Lung (tissue), 12 donors: Measurements from ENCODE around the gene CEP78. TPM values are rescaled to one million over a fixed set of nuclear protein-coding genes. Genes with fewer than 3 reads are reported as not detected.

Experiments used
- ATAC-seq: fragments of 200-7000 bp; cut with Tn5 transposase; one replicate; pipeline ENCODE4 v1.9.1; 2020; ENCODE audit warnings: moderate number of reproducible peaks; ENCODE audit not compliant: insufficient read depth, low FRiP score
- DNase-seq, 3 donors: peaks; one replicate each; pipeline ENCODE4 v3.0.0-alpha.2; 2013 to 2017
- H3K27ac ChIP-seq, 2 donors: one replicate each; pipeline ENCODE4 v1.5.1; 2013; ENCODE audit warnings: mild to moderate bottlenecking in 2 of 2, moderate library complexity in 2 of 2, control low read depth in 1 of 2, inconsistent platforms in 1 of 2, low read depth in 1 of 2, low read length in 1 of 2
- H3K27me3 ChIP-seq, 3 donors: one replicate each; pipeline ENCODE4 v1.5.1; 2013; ENCODE audit warnings: low read length in 2 of 3; ENCODE audit not compliant: control insufficient read depth in 3 of 3, insufficient read depth in 3 of 3
- H3K36me3 ChIP-seq, 4 donors: one replicate each; pipeline ENCODE4 v1.5.1; 2013; ENCODE audit warnings: low read length in 4 of 4, mild to moderate bottlenecking in 1 of 4, moderate library complexity in 1 of 4; ENCODE audit not compliant: control insufficient read depth in 4 of 4, insufficient read depth in 4 of 4
- H3K4me1 ChIP-seq, 5 donors: one replicate each; pipeline ENCODE4 v1.5.1; 2013; ENCODE audit warnings: low read length in 5 of 5, mild to moderate bottlenecking in 2 of 5, moderate library complexity in 1 of 5; ENCODE audit not compliant: control insufficient read depth in 5 of 5, insufficient read depth in 5 of 5
- H3K4me3 ChIP-seq: one replicate; pipeline ENCODE4 v1.5.1; 2013; ENCODE audit warnings: mild to moderate bottlenecking, control low read depth, moderate library complexity
- H3K9ac ChIP-seq, 2 donors: one replicate each; pipeline ENCODE4 v1.5.1; 2013; ENCODE audit warnings: low read length in 2 of 2, control low read depth in 1 of 2; ENCODE audit not compliant: insufficient read depth in 1 of 2
- H3K9me3 ChIP-seq, 4 donors: one replicate each; pipeline ENCODE4 v1.5.1; 2013; ENCODE audit warnings: low read length in 3 of 4, mild to moderate bottlenecking in 1 of 4, moderate library complexity in 1 of 4; ENCODE audit not compliant: control insufficient read depth in 4 of 4, insufficient read depth in 3 of 4
- WGBS, 2 donors: extraction: QIAGEN DNeasy Blood & Tissue Kit; methylation state at CpG; one replicate each; pipeline ENCODE4 v1.1.7; 2013; 5-methylcytosine and 5-hydroxymethylcytosine counted together
- polyA plus RNA-seq, 2 donors: library from polyadenylated mRNA; stranded (reverse); fragments of 200-250 nt; gene quantifications; one replicate each; pipeline ENCODE4 v1.2.1, GENCODE V29; 2013
- total RNA-seq, 2 donors: library from RNA; depleted of rRNA in 1 of 2; stranded (reverse); fragments of >200 nt in 1 of 2; gene quantifications; one replicate each; pipeline ENCODE4 v1.2.1, GENCODE V29; 2014 to 2021
- TF ChIP-seq, protein P1 (sequence below): IDR thresholded peaks from 2 replicates; pipeline ENCODE4 v1.5.1; 2012; ENCODE audit warnings: mild to moderate bottlenecking; ENCODE audit errors: control extremely low read depth, extremely low read depth
- donor health status: control.
- donor health status: control.
- donor health status: Bipolar disorder and iron deficiency.
- donor health status: healthy.
- donor health status: DM: yes; HTN: yes; CAD: no.

Gene CEP78
- total and polyA plus RNA-seq, 4 donors = 3.7 to 38.0 (median 11.6) TPM

DNA sequence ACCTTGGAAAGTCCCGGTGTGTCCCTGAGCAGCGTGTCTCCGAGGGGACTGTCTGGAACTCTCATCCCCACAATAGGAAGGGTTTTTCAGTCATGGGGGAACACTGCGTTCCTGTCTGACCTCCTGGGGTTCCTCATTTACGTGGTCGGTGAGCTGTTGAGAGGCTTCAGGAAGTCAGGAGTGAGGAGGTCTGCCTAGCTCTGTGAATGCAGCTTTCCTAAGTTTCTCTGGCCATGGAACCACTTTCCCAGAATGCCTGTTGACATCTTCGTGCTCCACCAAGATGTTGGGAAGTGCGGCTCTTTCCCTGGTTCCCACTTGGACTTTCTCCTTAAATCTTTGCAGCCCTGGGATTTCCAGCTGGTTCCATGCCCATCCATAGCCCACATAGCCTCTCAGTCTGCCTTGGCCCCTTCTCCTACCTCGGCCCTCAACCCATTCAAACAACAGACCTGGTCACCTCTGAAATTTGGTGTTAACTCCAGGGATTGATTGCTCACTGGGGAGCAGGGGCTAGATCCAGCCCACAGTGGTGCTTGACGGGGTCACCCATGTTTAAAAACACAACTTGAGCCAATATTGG is 88.3 kb downstream of the CEP78 start:
- ATAC-seq = no peak
- WGBS, 2 donors = 66 to 79% methylated on average over 10 of the region's 10 CpGs
- peaks cover 0 to 2% (median 0%) of the 10 kb centered on the region in 4 donors for H3K36me3 ChIP-seq
- DNase-seq = no peak
- no peak overlapping the region for H3K27ac ChIP-seq
- H3K4me3 ChIP-seq = no peak overlapping the region
- no peaks in the 10 kb centered on the region for H3K27me3 ChIP-seq
- peaks cover 0 to 2% (median 0%) of the 10 kb centered on the region in 4 donors for H3K9me3 ChIP-seq
- TF ChIP-seq, protein P1, sequence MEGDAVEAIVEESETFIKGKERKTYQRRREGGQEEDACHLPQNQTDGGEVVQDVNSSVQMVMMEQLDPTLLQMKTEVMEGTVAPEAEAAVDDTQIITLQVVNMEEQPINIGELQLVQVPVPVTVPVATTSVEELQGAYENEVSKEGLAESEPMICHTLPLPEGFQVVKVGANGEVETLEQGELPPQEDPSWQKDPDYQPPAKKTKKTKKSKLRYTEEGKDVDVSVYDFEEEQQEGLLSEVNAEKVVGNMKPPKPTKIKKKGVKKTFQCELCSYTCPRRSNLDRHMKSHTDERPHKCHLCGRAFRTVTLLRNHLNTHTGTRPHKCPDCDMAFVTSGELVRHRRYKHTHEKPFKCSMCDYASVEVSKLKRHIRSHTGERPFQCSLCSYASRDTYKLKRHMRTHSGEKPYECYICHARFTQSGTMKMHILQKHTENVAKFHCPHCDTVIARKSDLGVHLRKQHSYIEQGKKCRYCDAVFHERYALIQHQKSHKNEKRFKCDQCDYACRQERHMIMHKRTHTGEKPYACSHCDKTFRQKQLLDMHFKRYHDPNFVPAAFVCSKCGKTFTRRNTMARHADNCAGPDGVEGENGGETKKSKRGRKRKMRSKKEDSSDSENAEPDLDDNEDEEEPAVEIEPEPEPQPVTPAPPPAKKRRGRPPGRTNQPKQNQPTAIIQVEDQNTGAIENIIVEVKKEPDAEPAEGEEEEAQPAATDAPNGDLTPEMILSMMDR = no peak
- H3K4me1 ChIP-seq = peaks cover 0 to 10% (median 0%) of the 10 kb centered on the region in 5 donors
- no peak overlapping the region for H3K9ac ChIP-seq

DNA sequence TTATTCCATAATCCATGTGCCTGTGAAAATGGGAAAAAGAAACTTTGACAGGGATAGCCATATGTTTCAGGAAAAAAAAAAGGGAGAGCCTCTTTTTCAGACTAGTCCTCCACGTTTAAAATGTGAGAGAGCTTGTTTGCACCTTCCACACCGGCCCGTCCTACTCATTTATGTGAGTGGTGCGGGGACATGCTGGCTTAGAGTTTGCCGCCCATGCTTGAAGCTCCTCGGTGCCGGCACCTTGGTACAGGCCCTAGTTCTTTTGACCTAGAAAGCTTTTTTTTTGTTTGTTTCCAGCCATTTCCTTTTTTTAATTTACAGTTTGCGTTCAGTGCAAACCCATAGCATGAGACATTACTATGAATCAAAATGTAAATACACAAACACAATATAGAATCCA is 88.8 kb downstream of the CEP78 start:
- Histone ChIP-seq H3K27me3 (no peaks in the 10 kb centered on the region), H3K9ac (no peak overlapping the region), H3K9me3 (peaks cover 0 to 2% (median 0%) of the 10 kb centered on the region in 4 donors), H3K4me1 (peaks cover 0 to 10% (median 0%) of the 10 kb centered on the region in 5 donors), H3K4me3 (no peak overlapping the region), H3K36me3 (peaks cover 0 to 2% (median 0%) of the 10 kb centered on the region in 4 donors), H3K27ac (no peak overlapping the region)
- 94 to 97% methylated on average over 8 of the region's 8 CpGs for WGBS, 2 donors
- TF ChIP-seq, protein P1 = no peak
- ATAC-seq (no peak), DNase-seq (no peak)

DNA sequence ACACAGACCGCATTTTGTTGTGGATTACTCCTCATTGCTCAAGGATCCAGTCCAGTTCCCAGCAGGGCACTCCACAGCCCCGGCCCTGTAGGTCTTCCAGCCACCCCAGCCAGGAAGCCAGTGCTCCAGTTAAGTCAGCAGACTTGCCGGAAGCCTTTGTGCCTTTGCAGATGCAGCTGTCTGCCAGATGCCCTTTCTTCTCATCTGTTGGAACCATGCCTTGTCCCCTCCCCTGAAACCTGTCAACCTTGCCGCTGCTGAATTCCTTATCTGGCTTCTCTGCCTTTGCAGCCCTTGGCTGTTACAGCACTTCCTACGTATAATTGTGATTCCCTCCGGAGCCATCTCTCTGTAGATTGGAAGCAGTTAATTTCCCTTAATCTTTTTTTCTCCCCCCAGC is 89.5 kb downstream of the CEP78 start:
- no peak overlapping the region for H3K9ac ChIP-seq
- no peak overlapping the region for H3K4me3 ChIP-seq
- DNase-seq = peak; percentile 18 to 49 (median 22)
- H3K36me3 ChIP-seq = no peaks in the 10 kb centered on the region
- H3K27me3 ChIP-seq = no peaks in the 10 kb centered on the region
- TF ChIP-seq, protein P1 = no peak
- peaks cover 0 to 10% (median 0%) of the 10 kb centered on the region in 5 donors for H3K4me1 ChIP-seq
- H3K27ac ChIP-seq = no peak overlapping the region
- peaks cover 0 to 2% (median 0%) of the 10 kb centered on the region in 4 donors for H3K9me3 ChIP-seq
- 45 to 56% methylated on average over 6 of the region's 6 CpGs for WGBS, 2 donors
- ATAC-seq = no peak

DNA sequence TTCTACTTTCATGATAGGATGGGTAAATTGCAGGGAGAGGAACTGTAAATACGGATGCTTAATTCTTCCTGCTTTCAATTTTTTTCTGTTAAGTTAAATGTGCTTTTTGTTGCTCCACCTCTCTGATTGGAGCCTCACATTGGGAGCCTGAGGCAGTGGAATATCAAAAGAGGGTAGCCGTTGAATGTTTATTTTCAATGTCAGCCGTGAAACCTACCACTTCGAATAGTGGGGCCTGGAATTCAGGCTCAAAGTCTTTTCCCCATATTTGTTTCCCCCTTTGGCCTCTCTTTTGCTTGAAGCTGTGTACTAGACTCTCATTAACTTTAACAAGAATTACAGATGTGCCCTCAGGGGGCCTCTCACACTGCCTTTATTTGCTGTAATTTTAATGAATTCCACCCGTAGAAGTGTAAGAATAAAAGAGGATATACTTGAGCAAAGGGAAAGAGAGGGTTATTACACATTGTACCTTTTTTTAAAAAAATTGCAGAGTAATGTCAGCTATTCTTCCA is 90.0 kb downstream of the CEP78 start:
- ATAC-seq (no peak), DNase-seq (no peak)
- 73 to 76% methylated on average over 5 of the region's 5 CpGs for WGBS, 2 donors
- Histone ChIP-seq H3K27me3 (no peaks in the 10 kb centered on the region), H3K9ac (no peak overlapping the region), H3K4me1 (peaks cover 0 to 10% (median 0%) of the 10 kb centered on the region in 5 donors), H3K9me3 (peaks cover 0 to 2% (median 0%) of the 10 kb centered on the region in 4 donors), H3K36me3 (no peaks in the 10 kb centered on the region), H3K4me3 (no peak overlapping the region), H3K27ac (no peak overlapping the region)
- TF ChIP-seq, protein P1 = no peak
